Measurements from ENCODE around the gene ARHGAP6. TPM values are rescaled to one million over a fixed set of nuclear protein-coding genes. Genes with fewer than 3 reads are reported as not detected.

Gene ARHGAP6
- total and polyA plus RNA-seq, 2 of the 13 experiments (the other 11 are each of a cell fraction or from before 2014, with no cell fraction given), result 0.11 TPM; not detected in 1

DNA sequence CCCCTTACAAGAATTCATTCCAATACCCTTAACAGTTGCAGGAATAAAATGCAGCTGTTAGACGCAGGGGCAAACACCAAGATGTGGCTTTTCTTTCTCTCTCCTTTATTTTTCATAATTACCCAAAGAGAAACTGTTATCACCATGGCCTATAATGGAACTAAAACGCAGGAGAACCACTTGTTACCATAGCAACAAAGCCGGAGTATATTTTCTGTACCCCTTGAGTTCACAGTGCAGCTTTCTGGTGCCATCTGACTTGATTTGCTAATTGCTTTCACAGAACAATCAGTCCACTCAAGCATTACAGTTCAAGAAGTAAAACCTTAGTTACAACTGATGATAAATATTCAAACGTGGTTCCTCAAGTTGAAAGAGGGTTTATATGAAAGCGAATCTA is 214.6 kb downstream of the ARHGAP6 start:
- in situ Hi-C loops (cut with HindIII; ENCODE audit: extremely low pct_ligation_motif_present, low pct_unique_long_range_greater_than_20kb) (no loop called here), intact Hi-C loops (cut with micrococcal nuclease; ENCODE audit: unreplicated experiment) (no loop called here)
- no peaks in the 10 kb centered on the region for H3K79me2 ChIP-seq (ENCODE audit: insufficient read depth, low read length)
- ATAC-seq, result no peak
- H3K4me3 ChIP-seq (replicated peaks in 1 of 3; ENCODE audit: insufficient read depth in 1 of 3, low read depth in 2 of 3, low read length in 3 of 3), result no peak overlapping the region
- H3K27ac ChIP-seq (ENCODE audit: extremely low read length, insufficient read depth, low read length), result no peak overlapping the region
- H2AFZ ChIP-seq (ENCODE audit: low read length), result no peak overlapping the region
- no peaks in the 10 kb centered on the region for H3K9me3 ChIP-seq (ENCODE audit: low read length)
- ChIA-PET POLR2A (no interaction called here), CTCF (ENCODE audit: low intra/inter-chr PET ratio, low total read pairs) (no interaction called here)
- TF ChIP-seq ZNF350 (CRISPR knock-in tag; IDR thresholded peaks at IDR 0.05; ENCODE audit: borderline replicate concordance, low read depth) (no peak), HNF1A (IDR thresholded peaks at IDR 0.05; ENCODE audit: low read depth) (no peak), HNF1A (CRISPR knock-in tag; IDR thresholded peaks at IDR 0.05; ENCODE audit: borderline replicate concordance) (no peak), ZNF563 (CRISPR knock-in tag; IDR thresholded peaks at IDR 0.05) (no peak), ZNF891 (CRISPR knock-in tag; IDR thresholded peaks at IDR 0.05) (no peak)
- TF ChIP-seq, protein P1, sequence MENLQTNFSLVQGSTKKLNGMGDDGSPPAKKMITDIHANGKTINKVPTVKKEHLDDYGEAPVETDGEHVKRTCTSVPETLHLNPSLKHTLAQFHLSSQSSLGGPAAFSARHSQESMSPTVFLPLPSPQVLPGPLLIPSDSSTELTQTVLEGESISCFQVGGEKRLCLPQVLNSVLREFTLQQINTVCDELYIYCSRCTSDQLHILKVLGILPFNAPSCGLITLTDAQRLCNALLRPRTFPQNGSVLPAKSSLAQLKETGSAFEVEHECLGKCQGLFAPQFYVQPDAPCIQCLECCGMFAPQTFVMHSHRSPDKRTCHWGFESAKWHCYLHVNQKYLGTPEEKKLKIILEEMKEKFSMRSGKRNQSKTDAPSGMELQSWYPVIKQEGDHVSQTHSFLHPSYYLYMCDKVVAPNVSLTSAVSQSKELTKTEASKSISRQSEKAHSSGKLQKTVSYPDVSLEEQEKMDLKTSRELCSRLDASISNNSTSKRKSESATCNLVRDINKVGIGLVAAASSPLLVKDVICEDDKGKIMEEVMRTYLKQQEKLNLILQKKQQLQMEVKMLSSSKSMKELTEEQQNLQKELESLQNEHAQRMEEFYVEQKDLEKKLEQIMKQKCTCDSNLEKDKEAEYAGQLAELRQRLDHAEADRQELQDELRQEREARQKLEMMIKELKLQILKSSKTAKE (CRISPR knock-in tag; IDR thresholded peaks at IDR 0.05; ENCODE audit: borderline replicate concordance), result no peak
- TF ChIP-seq, protein P2, sequence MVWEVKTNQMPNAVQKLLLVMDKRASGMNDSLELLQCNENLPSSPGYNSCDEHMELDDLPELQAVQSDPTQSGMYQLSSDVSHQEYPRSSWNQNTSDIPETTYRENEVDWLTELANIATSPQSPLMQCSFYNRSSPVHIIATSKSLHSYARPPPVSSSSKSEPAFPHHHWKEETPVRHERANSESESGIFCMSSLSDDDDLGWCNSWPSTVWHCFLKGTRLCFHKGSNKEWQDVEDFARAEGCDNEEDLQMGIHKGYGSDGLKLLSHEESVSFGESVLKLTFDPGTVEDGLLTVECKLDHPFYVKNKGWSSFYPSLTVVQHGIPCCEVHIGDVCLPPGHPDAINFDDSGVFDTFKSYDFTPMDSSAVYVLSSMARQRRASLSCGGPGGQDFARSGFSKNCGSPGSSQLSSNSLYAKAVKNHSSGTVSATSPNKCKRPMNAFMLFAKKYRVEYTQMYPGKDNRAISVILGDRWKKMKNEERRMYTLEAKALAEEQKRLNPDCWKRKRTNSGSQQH (CRISPR knock-in tag; IDR thresholded peaks at IDR 0.05; ENCODE audit: low read depth), result no peak
- TF ChIP-seq, protein P3, sequence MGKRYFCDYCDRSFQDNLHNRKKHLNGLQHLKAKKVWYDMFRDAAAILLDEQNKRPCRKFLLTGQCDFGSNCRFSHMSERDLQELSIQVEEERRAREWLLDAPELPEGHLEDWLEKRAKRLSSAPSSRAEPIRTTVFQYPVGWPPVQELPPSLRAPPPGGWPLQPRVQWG (CRISPR knock-in tag; IDR thresholded peaks at IDR 0.05; ENCODE audit: borderline replicate concordance, low read depth), result no peak
- H3K4me1 ChIP-seq (ENCODE audit: insufficient read depth, low read length), result no peaks in the 10 kb centered on the region
- 5% methylated on average over 5 of the region's 5 CpGs for WGBS (ENCODE audit: low lambda C conversion rate)
- FAIRE-seq, result no peak
- no peaks in the 10 kb centered on the region for H4K20me1 ChIP-seq (ENCODE audit: insufficient read depth, low read length)
- H3K36me3 ChIP-seq (replicated peaks in 1 of 2; ENCODE audit: control insufficient read depth in 1 of 2, insufficient read depth in 2 of 2, low read length in 2 of 2), result no peaks in the 10 kb centered on the region
- no peak for DNase-seq (ENCODE audit: low spot score)
- no peak overlapping the region for H3K9ac ChIP-seq (ENCODE audit: insufficient read depth, low read depth, low read length)
- no peaks in the 10 kb centered on the region for H3K27me3 ChIP-seq (ENCODE audit: control insufficient read depth in 1 of 2, insufficient read depth in 2 of 2, low read length in 2 of 2)
- H3K4me2 ChIP-seq (ENCODE audit: low read depth, low read length), result no peak overlapping the region
- no TSS peak for BruUV-seq (replicated peaks)

Measured in HepG2 (cell line).